ENCODE data around the gene S100A1. TPM values are rescaled to one million over a fixed set of nuclear protein-coding genes. Genes with fewer than 3 reads are reported as not detected.
"Not testable (repeated sequence)": the region's sequence is repeated elsewhere in the genome, so short reads cannot be mapped to it uniquely, and the experiment has no call there.

S100A1 gene
- total RNA-seq, result not detected
- long read RNA-seq, result 0 reads

DNA sequence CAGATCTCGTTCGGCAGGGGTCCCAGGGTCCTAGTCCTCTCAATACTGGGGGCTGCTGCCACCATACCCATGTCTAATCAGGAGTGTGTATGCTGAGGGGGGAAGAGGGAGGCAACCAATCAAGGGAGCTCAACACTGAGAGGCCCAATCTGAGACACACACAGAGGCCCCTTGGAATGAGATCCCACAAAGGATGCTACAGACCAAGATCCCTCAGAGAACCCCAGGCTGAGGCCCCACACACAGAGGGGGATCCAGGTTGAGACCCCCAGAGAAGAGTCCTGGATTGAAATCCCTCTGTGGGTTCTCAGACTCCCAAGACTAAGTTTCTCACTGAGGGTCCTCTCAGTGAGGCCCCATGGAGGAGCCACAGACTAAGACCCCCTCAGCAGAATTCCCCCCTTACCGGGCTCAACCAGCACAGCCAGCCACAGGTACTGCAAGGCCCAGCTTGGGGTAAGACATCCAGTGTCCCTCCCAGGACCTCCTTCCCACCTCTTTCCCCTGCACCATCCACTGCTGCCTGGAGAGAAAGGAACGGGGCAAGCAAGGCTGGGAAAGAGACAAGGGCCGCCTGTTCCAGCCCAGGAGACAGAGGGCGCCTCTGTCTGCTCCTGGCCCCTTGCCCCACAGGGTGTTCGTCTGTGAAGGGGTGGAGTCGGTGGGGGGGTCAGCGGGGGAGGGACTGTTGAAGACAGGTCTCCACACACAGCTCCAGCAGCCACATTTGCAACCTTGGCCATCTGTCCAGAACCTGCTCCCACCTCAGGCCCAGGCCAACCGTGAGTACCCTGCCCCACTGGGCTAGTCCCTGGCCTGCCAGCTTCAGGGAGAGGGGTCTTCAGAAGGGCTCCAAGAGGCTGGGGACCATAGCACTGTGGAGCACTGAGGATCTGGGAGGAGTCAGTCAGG, at the start of gene S100A1:
TSS of gene S100A1 (plus strand) at position 720 of the 912 bp plus-strand sequence. CDS start 2,088 bp downstream, outside the sequence.
- no peaks in the 10 kb centered on the region for H3K36me3 ChIP-seq
- TF ChIP-seq, protein P1, sequence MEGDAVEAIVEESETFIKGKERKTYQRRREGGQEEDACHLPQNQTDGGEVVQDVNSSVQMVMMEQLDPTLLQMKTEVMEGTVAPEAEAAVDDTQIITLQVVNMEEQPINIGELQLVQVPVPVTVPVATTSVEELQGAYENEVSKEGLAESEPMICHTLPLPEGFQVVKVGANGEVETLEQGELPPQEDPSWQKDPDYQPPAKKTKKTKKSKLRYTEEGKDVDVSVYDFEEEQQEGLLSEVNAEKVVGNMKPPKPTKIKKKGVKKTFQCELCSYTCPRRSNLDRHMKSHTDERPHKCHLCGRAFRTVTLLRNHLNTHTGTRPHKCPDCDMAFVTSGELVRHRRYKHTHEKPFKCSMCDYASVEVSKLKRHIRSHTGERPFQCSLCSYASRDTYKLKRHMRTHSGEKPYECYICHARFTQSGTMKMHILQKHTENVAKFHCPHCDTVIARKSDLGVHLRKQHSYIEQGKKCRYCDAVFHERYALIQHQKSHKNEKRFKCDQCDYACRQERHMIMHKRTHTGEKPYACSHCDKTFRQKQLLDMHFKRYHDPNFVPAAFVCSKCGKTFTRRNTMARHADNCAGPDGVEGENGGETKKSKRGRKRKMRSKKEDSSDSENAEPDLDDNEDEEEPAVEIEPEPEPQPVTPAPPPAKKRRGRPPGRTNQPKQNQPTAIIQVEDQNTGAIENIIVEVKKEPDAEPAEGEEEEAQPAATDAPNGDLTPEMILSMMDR (IDR thresholded peaks at IDR 0.05), result no peak
- H3K9me3 ChIP-seq, result no peaks in the 10 kb centered on the region
- DNase-seq (no peak), ATAC-seq (no peak)
- H3K4me1 ChIP-seq, result peaks cover 36% of the 10 kb centered on the region
- peak within 1 kb of the TSS; percentile 62 for H3K4me3 ChIP-seq
- no peaks in the 10 kb centered on the region for H3K27me3 ChIP-seq
- peak within 1 kb of the TSS; percentile 93 for H3K27ac ChIP-seq
- intact Hi-C loops (cut with DNase I), result loop anchor here (10.0 kb wide), 1 partner anchor 53 kb away; no protein-coding TSS in a partner anchor

DNA sequence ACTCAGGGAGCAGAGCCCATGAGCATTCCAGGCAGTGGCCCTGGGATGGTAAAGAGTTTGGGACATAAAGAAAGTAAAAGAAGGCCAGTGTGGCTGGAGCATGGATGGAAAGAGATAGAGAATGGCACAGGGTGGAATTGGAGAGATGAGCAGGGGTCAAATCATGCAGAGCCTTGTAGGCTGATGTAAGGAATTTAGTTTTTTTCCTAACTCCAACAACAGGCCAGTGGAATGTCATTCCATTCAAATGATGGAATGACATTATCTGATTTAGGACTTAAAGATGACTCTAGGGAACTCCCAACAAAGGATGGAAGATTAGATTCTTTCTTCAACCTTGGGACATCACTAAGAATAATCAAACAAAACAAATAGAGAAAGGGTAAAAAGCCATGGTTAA, 49.7 kb upstream of the S100A1 start:
- intact Hi-C loops (cut with DNase I), result loop anchor here (10.0 kb wide), 1 partner anchor 46 kb away; the partner anchor contains the start of genes S100A1 and S100A13
- ATAC-seq, result no peak
- Histone ChIP-seq H3K4me3 (no peak overlapping the region), H3K27ac (no peak overlapping the region), H3K27me3 (no peaks in the 10 kb centered on the region), H3K4me1 (no peaks in the 10 kb centered on the region), H3K9me3 (no peaks in the 10 kb centered on the region), H3K36me3 (no peaks in the 10 kb centered on the region)
- TF ChIP-seq, protein P1 (IDR thresholded peaks at IDR 0.05), result no peak
- DNase-seq, result no peak

DNA sequence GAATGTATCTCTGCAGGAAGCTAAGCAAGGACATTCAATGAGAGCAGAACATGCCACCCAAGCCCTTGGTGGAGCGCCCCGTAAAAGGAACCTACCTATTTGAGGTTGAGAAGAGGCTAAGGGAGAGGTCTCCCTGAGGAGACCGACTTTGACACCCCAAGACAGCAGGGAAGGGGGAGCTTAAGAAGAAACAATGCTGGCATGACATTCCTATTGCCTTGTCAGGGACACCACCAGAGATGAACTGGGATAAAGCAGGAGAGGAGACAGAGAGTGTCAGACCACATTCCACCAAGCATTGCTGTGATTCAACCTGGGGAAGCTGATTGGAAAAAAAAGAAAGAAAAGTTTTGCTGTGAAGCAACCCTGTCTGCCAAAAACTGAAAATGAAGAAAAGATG, 49.3 kb upstream of the S100A1 start:
- H3K4me1 ChIP-seq, result no peaks in the 10 kb centered on the region
- no peak overlapping the region for H3K27ac ChIP-seq
- TF ChIP-seq, protein P1 (IDR thresholded peaks at IDR 0.05), result no peak
- H3K36me3 ChIP-seq, result no peaks in the 10 kb centered on the region
- no peak for DNase-seq
- intact Hi-C loops (cut with DNase I), result loop anchor here (10.0 kb wide), 1 partner anchor 46 kb away; the partner anchor contains the start of genes S100A1 and S100A13
- H3K4me3 ChIP-seq, result no peak overlapping the region
- no peaks in the 10 kb centered on the region for H3K27me3 ChIP-seq
- no peaks in the 10 kb centered on the region for H3K9me3 ChIP-seq
- ATAC-seq, result no peak

DNA sequence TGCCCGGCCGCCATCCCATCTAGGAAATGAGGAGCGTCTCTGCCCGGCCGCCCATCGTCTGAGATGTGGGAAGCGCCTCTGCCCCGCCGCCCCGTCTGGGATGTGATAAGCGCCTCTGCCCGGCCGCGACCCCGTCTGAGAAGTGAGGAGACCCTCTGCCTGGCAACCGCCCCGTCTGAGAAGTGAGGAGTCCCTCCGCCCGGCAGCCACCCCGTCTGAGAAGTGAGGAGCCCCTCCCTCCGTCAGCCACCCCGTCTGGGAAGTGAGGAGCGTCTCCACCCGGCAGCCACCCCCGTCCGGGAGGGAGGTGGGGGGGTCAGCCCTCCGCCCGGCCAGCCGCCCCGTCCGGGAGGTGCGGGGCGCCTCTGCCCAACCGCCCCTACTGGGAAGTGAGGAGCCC, 45.4 kb upstream of the S100A1 start:
- H3K4me3 ChIP-seq; ATAC-seq; H3K9me3 ChIP-seq; H3K36me3 ChIP-seq; DNase-seq; H3K4me1 ChIP-seq; H3K27me3 ChIP-seq; H3K27ac ChIP-seq; intact Hi-C loops (cut with DNase I): not testable (repeated sequence)

DNA sequence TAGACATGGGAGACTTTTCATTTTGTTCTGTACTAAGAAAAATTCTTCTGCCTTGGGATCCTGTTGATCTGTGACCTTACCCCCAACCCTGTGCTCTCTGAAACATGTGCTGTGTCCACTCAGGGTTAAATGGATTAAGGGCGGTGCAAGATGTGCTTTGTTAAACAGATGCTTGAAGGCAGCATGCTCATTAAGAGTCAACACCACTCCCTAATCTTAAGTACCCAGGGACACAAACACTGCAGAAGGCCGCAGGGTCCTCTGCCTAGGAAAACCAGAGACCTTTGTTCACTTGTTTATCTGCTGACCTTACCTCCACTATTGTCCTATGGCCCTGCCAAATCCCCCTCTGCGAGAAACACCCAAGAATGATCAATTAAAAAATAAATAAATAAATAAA, 44.7 kb upstream of the S100A1 start:
- intact Hi-C loops (cut with DNase I); H3K27ac ChIP-seq; H3K4me1 ChIP-seq; H3K4me3 ChIP-seq; DNase-seq; H3K36me3 ChIP-seq; H3K9me3 ChIP-seq; H3K27me3 ChIP-seq; ATAC-seq: not testable (repeated sequence)

DNA sequence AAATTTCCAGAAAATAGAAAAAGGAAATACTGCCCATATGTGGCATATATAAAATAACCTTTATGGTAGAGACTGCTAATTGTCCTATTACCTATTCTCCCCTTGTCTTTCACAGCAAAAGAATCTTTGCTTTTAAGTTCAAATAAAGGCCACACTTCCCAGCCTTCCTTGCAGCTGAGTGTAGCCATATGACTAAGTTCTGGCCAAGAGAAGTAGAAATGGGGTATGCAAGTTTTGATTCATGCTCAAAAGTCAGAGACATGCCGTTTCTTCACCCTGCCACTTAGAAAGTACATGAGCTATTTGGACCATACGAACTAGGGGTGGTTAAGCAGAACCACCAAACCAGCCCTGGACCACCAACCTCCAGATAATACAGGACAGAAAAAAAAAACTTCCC, 44.3 kb upstream of the S100A1 start:
- DNase-seq (no peak), ATAC-seq (no peak)
- H3K4me3 ChIP-seq, result no peak overlapping the region
- H3K9me3 ChIP-seq, result no peaks in the 10 kb centered on the region
- H3K27ac ChIP-seq, result no peak overlapping the region
- H3K27me3 ChIP-seq, result no peaks in the 10 kb centered on the region
- intact Hi-C loops (cut with DNase I), result no loop called here
- H3K36me3 ChIP-seq, result no peaks in the 10 kb centered on the region
- TF ChIP-seq, protein P1 (IDR thresholded peaks at IDR 0.05), result no peak
- no peaks in the 10 kb centered on the region for H3K4me1 ChIP-seq

All from upper lobe of right lung (tissue), 1 donor.